Fibroblast of lung (primary cell): Measurements from ENCODE around the gene ZNF280A. TPM values are rescaled to one million over a fixed set of nuclear protein-coding genes. Genes with fewer than 3 reads are reported as not detected.

Experiments used
- DNase-seq, 2 donors: peaks; one replicate each; pipeline versions ENCODE4 v3.0.0 to v3.0.0-alpha.2; 2010; ENCODE audit warnings: low read depth in 2 of 2
- H2AFZ ChIP-seq: 2 replicates; pipeline ENCODE4 v1.5.1; 2012; ENCODE audit warnings: low read length, control low read depth, inconsistent platforms
- H3K27ac ChIP-seq: 2 replicates; pipeline ENCODE4 v1.5.1; 2011; ENCODE audit warnings: low read length, control low read depth; ENCODE audit not compliant: insufficient read depth
- H3K27me3 ChIP-seq: 2 replicates; pipeline ENCODE4 v1.5.1; 2011; ENCODE audit warnings: mild to moderate bottlenecking, low read length; ENCODE audit not compliant: control insufficient read depth, insufficient read depth
- H3K36me3 ChIP-seq: 2 replicates; pipeline ENCODE4 v1.5.1; 2011; ENCODE audit warnings: low read length; ENCODE audit not compliant: control insufficient read depth, insufficient read depth
- H3K4me1 ChIP-seq: 2 replicates; pipeline ENCODE4 v1.5.1; 2011; ENCODE audit warnings: low read length; ENCODE audit not compliant: control insufficient read depth, insufficient read depth; ENCODE audit errors: extremely low read depth
- H3K4me2 ChIP-seq: 2 replicates; pipeline ENCODE4 v1.5.1; 2011; ENCODE audit warnings: low read length, control low read depth; ENCODE audit not compliant: insufficient read depth; ENCODE audit errors: extremely low read depth
- H3K4me3 ChIP-seq, 4 experiments: fragments of 200-600 bp in 1 of 4; sonication (generic) in 1 of 4; replicated peaks in 1 of 4; 2 replicates each; pipeline ENCODE4 v1.5.1; 2011 to 2016; ENCODE audit warnings: low read length in 4 of 4, low read depth in 3 of 4, mild to moderate bottlenecking in 3 of 4, control low read depth in 2 of 4, inconsistent platforms in 1 of 4, mixed read lengths in 1 of 4; ENCODE audit not compliant: insufficient read depth in 1 of 4; ENCODE audit errors: control extremely low read depth in 1 of 4
- H3K79me2 ChIP-seq: 2 replicates; pipeline ENCODE4 v1.5.1; 2012; ENCODE audit warnings: mild to moderate bottlenecking, low read length, inconsistent platforms; ENCODE audit not compliant: control insufficient read depth, insufficient read depth
- H3K9ac ChIP-seq: 2 replicates; pipeline ENCODE4 v1.5.1; 2011; ENCODE audit warnings: mild to moderate bottlenecking, low read length, control low read depth; ENCODE audit not compliant: insufficient read depth
- H3K9me3 ChIP-seq: 2 replicates; pipeline ENCODE4 v1.5.1; 2012; ENCODE audit warnings: low read depth, low read length; ENCODE audit not compliant: control insufficient read depth, insufficient read depth
- H4K20me1 ChIP-seq: 2 replicates; pipeline ENCODE4 v1.5.1; 2011; ENCODE audit warnings: low read length; ENCODE audit not compliant: control insufficient read depth, insufficient read depth; ENCODE audit errors: extremely low read depth
- CTCF ChIP-seq, 2 donors: IDR thresholded peaks in 1 of 2; conservative IDR thresholded peaks in 1 of 2; 1 replicate in 1 of 2; 2 replicates in 1 of 2; pipeline ENCODE4 v1.5.1; 2011 to 2012; ENCODE audit warnings: low read length in 2 of 2, control low read depth in 1 of 2, inconsistent platforms in 1 of 2, low read depth in 1 of 2, mild to moderate bottlenecking in 1 of 2
- EZH2 ChIP-seq: IDR thresholded peaks from 2 replicates; pipeline ENCODE4 v1.5.1; 2012; ENCODE audit warnings: low read length, control low read depth, mild to moderate bottlenecking; ENCODE audit errors: missing control alignments
- polyA plus RNA-seq, 2 donors: library from polyadenylated mRNA; depleted of rRNA in 1 of 2; stranded (reverse) in 1 of 2; unstranded in 1 of 2; fragments of >200 nt; gene quantifications; 2 replicates each; pipeline ENCODE4 v1.2.1, GENCODE V29; 2011 to 2012; ENCODE audit warnings: missing spikeins in 1 of 2
- total RNA-seq: library from RNA; depleted of rRNA; stranded (reverse); fragments of >200 nt; gene quantifications from 2 replicates; pipeline ENCODE4 v1.2.1, GENCODE V29; 2014

The ZNF280A gene
- total and polyA plus RNA-seq, 2 donors (not counting 1 experiment from before 2014, with no cell fraction given) = not detected

DNA sequence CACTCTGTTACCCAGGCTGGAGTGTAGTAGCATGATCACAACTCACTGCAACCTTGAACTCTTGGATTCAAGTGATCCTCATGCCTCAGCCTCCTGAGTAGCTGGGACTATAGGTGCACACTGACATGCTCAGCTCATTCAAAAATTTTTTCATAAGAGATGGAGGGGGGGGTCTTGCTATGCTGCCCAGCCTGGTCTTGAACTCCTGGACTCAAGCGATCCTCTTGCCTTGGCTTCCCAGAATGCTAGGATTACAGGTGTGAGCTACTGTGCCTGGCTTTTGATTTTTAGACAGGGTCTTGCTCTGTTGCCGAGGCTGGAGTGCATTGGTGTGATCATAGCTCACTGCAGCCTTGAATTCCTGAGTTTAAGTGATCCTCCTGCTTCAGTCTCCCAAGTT, 25.0 kb upstream of the ZNF280A start:
- no peaks in the 10 kb centered on the region for H3K4me1 ChIP-seq
- no peaks in the 10 kb centered on the region for H3K27me3 ChIP-seq
- no peaks in the 10 kb centered on the region for H3K79me2 ChIP-seq
- no peak overlapping the region for H3K4me2 ChIP-seq
- TF ChIP-seq EZH2 (no peak), CTCF (conservative IDR thresholded peaks at IDR 0.05 in 1 of 2, IDR thresholded peaks at IDR 0.05 in 1 of 2; ENCODE audit: low read depth in 1 of 2, low read length in 2 of 2) (no peak)
- no peak for DNase-seq
- no peak overlapping the region for H2AFZ ChIP-seq
- H3K27ac ChIP-seq = no peak overlapping the region
- H3K36me3 ChIP-seq = no peaks in the 10 kb centered on the region
- no peaks in the 10 kb centered on the region for H4K20me1 ChIP-seq
- H3K4me3 ChIP-seq = no peak overlapping the region
- no peak overlapping the region for H3K9ac ChIP-seq
- H3K9me3 ChIP-seq = no peaks in the 10 kb centered on the region

GRCh38 chr22:22538226-22538989, 18.3 kb upstream of the ZNF280A start:
- no peak for DNase-seq
- no peak overlapping the region for H3K4me2 ChIP-seq
- no peak overlapping the region for H3K9ac ChIP-seq
- no peaks in the 10 kb centered on the region for H3K9me3 ChIP-seq
- H3K27me3 ChIP-seq = no peaks in the 10 kb centered on the region
- H3K4me1 ChIP-seq = no peaks in the 10 kb centered on the region
- H2AFZ ChIP-seq = no peak overlapping the region
- H4K20me1 ChIP-seq = no peaks in the 10 kb centered on the region
- no peak overlapping the region for H3K27ac ChIP-seq
- no peak overlapping the region for H3K4me3 ChIP-seq
- no peaks in the 10 kb centered on the region for H3K36me3 ChIP-seq
- H3K79me2 ChIP-seq = no peaks in the 10 kb centered on the region
- TF ChIP-seq CTCF (conservative IDR thresholded peaks at IDR 0.05 in 1 of 2, IDR thresholded peaks at IDR 0.05 in 1 of 2; ENCODE audit: low read depth in 1 of 2, low read length in 2 of 2) (no peak), EZH2 (no peak)

DNA sequence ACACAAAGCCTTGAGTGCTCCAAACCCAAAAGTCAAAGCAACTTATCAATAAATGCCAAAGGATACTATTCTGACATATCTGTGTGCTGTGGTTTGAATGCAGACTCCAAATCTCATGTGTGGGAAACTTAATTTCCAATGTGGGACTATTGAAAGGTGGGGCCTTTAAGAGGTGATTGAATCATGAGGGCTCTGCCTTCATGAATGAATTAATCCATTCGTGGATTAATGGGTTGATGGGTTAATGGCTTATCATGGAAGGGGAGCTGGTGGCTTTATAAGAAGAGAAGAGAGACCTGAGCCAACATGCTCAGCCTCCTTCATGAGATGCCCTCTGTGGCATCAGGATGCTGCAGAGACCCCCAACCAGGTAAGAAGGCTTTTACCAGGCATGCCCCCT, 16.8 kb upstream of the ZNF280A start:
- no peak overlapping the region for H3K4me3 ChIP-seq
- H3K4me2 ChIP-seq = no peak overlapping the region
- H3K4me1 ChIP-seq = no peaks in the 10 kb centered on the region
- no peaks in the 10 kb centered on the region for H4K20me1 ChIP-seq
- no peaks in the 10 kb centered on the region for H3K9me3 ChIP-seq
- no peaks in the 10 kb centered on the region for H3K79me2 ChIP-seq
- H3K36me3 ChIP-seq = no peaks in the 10 kb centered on the region
- H3K27me3 ChIP-seq = no peaks in the 10 kb centered on the region
- no peak overlapping the region for H3K27ac ChIP-seq
- H2AFZ ChIP-seq = no peak overlapping the region
- TF ChIP-seq CTCF (conservative IDR thresholded peaks at IDR 0.05 in 1 of 2, IDR thresholded peaks at IDR 0.05 in 1 of 2; ENCODE audit: low read depth in 1 of 2, low read length in 2 of 2) (no peak), EZH2 (no peak)
- no peak overlapping the region for H3K9ac ChIP-seq
- DNase-seq = no peak
